ENCODE data around the gene CHN1.
A peak's percentile ranks its signal among the peaks of the same experiment; 100 is the strongest.

CHN1 gene

DNA sequence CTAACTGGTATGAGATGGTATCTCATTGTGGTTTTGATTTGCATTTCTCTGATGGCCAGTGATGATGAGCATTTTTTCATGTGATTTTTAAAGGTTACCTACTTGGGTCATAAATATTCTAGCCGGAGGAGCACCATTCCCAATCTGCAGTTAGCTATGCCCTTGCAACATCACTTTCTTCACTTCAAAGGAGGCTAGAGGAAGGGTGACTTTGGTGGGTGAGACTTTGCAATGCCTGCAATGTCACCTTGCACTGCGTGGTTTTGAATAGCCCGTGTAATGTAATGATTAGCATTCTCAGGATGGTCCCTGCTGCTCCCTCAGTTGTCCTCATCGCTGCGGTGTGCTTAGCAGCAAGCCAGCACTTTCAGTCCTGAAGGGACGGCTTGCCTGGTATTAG, 184.8 kb downstream of the CHN1 start:
- no peak for ATAC-seq

DNA sequence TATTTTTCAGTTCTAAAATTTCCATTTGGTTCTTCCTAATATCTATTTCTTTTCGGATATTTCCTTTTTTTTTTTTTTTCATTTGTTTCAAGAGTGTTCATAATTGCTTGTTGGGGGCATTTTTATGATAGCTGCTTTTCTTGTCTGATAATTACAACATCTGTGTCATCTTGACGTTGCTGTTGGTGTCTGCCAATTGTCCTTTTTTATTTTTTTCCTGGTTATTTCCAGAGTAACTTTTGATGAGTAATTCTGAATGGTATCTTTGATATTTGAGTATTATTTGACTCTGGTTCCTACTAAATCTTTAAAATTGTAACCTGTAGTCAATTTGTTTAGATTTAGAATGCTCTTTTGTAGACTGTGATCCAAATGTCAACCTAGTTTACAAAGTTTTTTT, 189.7 kb downstream of the CHN1 start:
- no peak for ATAC-seq

DNA sequence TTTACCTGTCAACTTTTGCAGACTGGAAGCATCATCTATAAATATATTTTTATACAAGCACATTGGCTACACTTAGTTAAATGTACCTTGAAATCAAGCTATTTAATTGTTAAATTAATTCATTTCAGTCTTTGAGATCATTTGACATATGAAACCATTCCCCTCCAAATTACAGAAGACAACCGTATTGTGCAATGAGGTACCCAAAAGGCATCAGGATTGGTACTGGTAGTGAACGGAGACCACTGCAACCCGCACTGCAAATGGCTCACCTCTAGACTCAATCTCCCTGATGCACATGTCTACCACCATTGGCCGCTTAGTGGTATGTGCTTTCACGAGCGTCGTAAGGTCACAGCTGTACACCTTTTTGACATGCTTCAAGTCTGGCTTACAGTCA, 193.1 kb downstream of the CHN1 start:
- ATAC-seq = no peak

DNA sequence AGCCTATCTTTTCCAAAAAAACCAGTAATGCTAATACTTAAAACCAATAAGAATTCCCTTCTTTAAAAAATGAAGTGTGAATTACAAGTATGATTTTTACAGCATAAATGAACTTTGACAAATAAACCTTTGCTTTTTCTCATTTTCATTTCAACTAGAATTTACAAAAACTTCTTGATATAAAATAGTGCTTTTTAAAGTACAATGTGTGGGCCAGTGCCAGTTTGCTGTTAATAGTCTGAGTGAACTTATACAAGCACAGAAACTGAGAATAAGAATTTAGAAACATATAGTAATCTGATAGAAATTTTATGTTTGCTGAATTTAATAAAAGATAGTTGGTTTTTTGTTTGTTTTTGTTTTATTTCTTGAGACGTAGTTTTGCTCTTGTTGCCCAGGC, 197.2 kb downstream of the CHN1 start:
- ATAC-seq = no peak

DNA sequence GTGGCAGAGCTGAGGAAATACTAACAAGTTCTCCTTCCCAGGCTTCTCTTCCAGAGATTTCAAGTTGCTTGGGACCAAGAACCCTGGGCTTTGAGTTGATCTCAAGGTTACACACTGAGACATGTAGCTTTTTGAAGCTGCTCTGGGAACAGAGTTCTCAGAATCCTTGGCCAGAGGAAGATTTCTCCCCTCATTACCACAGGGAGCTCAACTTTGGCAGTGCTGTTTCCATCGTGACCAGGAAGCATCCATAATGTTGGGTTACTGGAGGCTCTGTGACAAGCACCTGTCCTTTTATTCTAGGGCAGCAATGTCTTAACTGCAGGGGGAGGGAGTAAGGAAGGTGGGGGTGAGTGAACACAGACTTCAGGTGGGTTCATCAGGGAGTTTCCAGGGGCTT, 199.4 kb downstream of the CHN1 start:
- ATAC-seq = no peak

DNA sequence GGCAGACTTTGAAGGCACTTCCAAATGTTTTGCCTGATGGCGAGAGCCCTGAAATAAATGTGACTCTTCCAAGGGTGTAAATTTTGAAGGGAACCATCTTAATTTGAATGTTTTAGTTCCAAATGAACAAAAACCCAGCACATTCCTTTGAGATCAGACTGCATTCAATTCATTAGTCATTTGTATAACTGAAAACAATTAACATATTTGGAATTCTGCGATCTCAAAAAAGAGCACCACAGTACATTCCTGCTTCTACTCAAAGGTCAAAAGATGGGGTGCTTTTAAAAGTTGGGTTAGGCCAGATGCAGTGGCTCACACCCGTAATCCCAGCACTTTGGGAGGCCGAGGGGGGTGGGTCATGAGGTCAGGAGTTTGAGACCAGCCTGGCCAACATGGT, 202.7 kb downstream of the CHN1 start:
- no peak for ATAC-seq

DNA sequence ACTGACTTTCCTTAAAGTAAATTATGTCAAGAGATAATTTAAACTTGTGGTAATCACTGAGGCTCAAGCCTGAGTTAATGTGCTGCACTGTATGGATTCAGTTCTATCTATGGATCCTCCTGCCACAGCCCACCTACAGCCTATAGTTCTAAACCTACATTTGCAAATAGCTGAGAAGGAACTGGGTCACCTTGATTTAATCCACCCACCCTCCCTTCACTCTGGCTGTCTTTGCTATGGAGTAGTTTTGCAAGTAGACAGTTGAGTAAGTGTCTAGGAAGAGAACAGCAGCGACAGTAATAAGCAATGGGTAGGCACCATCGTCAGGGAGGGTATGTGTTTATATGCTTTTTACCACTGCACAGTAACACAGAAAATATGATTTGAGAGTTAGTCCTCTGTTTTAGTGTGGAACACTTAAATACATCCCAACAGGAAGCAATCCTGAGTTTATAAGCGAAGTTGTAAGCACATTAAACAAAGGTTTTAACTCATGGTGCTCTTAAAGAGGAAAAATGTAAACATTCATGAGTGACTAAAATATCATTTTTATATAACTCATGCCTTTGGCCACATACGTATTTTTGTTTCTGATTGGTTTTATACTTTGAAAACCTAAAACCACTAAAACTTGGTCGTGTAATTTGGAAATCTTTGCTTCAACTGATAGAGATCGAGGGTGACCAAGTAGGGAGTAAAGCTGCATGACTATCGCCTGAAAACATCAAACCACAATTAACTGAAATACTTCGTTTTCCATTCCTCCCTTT, 204.6 kb downstream of the CHN1 start:
- ATAC-seq = no peak

DNA sequence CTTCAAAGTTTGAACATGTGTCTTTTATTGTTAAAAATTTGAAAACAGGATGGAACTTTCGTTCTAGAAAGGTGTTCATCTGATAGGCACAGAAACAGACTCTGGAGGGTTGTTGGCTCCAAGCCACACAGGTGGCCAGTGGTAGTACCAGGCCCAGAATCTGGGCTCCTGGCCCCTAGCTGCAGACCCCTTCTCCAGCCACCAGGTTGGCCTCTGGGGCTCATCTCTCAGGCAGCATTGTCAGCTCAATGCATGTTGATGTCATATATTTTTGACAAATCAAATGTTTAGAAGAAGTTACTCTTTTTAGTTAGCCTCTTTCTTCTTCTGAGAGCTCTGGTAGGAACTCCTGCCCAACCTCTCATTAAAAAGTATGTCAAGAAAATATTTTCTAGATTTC, 206.4 kb downstream of the CHN1 start:
- ATAC-seq = no peak

DNA sequence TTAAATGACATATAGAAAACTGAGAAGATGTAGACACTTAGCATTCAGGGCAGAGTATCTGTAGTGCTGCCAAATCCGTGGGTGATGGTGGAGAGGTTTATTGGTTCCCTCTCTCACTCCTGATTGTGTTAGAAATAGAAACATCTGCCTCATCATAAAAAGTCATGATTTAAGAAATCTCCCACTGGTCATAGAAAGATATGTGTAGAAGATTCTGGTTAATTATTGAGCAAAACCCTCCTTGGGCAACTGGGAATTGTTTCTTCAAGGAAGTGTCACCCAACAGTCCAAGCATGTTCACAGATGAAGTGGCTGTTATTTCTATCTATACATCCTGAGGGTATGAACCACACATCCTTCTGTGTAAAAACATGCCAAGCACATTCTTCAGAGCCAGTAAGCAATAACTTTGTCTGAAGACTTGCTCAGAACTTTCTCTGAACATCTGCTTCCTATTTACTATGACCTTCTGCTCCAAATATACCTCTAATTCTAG, 207.4 kb downstream of the CHN1 start:
- no peak for ATAC-seq

DNA sequence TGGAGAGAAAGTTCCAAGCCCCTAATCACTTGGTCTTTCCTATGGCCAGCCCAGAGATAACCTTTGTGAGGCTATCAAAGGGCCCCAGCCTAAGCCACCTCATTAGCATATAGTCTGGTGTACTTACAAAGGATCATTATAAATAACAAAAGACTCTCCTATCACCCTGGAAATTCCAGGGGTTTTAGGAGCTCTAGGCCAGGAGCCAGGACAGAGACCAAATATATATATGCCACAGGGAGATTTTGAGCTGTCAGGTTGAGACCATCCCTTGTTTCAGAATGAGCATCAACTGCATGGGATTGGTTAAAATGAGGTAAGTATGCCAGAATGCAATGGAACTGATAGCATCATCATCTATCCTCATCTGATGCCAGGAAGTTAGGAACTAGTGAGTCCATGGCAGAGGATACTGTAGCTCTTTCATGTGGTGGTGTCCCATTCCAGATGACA, 208.8 kb downstream of the CHN1 start:
- no peak for ATAC-seq

DNA sequence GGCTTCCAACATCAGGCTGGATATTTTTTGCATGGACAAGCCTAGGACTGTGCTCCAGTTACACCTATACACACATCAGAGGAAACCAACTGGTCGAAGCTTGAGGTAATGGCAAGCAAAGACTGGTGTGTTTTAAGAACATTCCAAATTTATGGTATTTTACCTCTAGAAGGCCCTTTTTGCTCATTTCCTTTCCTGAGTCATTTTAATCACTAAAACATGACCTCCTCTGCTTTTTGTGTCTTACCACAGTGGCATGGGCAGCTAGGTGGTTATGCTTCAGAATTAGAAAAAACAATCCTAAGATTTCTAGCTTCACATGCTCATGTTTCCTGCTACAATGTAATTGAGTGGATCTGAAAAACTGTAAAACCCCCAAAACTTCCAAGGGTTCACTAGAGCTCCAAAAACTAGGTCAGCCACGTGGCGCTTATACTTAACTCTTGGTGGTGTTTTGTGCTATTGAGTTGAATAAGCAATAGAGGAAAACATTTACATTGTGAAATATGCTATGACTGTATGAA, 210.3 kb downstream of the CHN1 start:
- ATAC-seq = peak in 1 of 2 donors; percentile 10

DNA sequence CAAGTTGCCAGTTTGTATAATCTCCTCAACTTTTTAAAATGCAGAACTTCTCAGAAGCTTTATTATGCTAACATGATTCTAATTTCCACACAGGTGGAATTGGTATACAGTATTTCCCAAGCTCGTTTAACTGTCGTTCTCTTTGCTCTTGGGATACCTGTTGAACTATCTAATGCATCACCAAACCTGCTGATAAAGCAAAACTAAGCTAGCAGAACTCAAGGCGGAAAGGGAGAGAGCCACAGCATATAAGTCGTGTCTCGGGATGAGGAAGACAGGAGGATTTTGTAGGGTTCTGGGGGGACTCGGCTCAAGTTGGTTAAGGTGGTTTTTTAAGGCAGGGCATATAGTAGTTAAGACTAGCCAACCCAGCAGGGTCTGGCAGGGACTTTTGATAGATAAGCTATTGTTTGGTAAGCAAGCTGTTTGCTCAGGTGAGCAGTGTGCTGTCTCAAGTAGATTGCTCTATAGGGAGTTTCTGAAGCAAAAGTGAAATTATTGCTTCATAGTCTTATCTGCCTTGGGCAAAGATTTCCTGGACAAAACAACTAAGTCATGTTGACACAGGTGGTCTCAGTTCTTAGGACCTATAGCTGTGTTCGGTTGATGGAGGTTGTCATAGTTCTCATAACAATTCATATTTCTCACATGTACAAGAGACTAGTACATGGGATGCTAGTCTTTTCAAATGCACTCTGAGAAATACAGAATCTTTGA, 212.7 kb downstream of the CHN1 start:
- no peak for ATAC-seq

DNA sequence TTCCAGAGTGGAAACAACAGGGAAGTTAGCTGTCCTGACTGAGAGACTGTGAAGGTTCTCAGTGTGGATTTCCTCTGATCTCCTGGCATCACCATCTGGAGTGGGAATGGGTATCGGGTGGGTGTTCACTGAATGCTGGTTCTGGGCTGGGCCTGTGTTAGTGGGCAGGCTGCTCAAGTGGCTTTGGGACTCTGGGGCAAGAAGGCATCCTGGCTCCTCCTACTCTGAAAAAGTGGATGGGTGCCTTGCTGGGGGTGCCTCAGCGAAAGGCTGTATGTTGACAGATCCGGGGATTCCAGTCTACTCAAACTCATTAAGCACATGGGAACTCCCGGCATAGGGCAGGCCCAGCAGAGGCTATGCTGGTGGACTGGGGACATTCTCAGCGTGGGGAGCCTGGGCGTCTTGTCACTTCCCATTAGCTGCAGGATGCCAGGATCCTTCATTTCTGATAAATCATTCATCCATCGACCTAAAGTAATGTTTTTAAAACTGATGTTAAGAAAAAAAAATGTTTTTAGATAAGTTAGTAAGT, 213.4 kb downstream of the CHN1 start:
- no peak for ATAC-seq

DNA sequence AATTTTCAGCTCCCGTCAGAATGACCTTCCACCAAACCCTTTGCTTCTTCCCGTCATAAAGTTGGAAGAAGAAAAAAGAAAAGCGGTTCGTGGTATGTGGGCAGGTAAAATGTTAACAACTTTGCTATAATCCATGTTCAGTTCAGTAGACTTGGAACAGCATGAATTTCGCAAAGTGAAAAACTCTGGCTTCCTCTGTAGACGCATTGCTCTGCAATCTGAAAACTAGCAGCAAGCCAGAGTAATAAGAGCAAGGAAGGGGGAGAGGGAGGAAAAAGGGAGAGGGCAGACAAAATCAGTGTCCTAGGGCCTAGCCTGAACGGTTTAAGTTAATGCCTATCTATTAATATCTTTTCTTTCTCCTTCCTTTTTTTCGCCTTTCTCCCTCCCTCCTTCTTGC, 214.2 kb downstream of the CHN1 start:
- no peak for ATAC-seq

DNA sequence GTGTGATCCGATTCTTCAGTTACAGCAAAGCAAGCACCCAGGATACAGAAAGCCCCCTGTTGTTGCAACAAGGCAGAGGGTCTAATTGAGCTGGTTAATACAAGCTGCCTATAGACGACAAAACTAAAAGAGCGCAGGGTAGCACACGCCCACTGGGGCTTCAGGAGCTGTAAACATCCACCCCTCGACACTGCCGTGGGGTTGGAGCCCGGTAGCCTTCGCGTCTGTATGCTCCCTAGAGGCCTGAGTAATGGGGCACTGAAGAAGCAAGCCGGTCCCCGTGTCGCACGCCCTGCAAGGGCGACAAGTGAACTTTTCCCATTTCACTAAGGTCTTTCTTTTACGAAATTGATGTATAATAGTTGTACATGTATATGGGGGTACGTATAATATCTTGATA, 216.2 kb downstream of the CHN1 start:
- no peak for ATAC-seq

DNA sequence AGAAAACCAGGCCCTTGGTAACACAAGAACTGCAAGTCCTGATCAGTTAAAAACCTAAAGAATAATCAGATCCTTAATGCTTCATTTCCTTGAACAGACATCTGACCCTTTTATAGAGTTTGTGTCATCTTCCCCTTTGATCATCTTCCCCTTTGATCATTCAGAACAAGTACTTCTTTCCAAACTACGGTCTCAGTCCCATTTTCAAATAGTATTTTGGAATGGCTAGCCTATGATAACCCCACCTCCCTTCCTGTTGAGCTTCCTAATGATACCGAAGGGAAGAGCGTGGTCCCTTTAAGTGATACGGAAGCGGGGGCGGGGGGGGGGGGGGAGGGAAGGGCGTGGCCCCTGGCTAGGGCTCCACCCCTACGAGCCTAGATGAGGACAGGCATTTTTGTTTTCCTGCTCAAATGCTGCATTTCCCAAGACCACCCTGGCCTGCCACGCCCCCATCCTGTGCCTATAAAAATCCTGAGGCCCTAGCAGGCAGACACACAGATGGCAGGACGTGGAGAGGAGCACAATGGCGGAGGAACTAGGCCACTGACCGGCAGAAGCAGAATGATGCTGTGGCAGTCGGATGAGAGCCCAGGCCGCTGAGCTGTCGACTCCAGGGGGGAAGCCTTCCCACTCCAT, 216.8 kb downstream of the CHN1 start:
- no peak for ATAC-seq

DNA sequence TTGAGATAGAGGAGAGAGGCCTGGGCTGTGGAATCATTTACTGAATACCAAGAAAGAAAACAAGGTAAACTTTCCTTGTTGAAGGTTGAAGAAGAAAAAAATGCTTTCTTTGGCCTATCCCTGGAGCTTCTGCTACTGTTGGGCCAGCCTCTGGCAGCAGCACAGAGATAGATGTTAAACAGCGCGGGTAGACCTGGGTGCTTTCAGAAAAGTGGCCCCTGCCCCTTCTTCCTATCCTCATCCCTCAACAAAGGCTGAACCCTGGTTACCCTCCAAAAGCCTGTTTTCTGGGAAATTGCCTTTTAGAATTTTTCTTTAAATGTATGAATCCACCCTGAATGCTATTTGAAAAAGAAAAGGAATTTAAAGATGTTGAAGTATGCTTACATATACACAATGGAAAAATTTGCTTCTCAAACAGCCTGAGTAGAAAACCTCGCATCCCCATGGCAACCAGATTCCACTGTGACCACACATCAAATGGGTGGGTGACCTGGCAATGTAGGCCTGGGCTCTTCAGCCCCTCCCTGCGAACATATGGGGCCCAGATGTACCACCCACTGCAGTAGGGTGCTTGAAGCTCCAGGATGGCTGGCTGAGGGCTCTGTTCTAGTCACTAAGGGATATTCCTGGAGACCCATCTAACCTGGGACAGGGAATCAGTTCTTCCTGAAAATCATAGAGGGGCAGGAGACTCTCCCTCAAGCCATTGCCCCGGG, 217.5 kb downstream of the CHN1 start:
- no peak for ATAC-seq

DNA sequence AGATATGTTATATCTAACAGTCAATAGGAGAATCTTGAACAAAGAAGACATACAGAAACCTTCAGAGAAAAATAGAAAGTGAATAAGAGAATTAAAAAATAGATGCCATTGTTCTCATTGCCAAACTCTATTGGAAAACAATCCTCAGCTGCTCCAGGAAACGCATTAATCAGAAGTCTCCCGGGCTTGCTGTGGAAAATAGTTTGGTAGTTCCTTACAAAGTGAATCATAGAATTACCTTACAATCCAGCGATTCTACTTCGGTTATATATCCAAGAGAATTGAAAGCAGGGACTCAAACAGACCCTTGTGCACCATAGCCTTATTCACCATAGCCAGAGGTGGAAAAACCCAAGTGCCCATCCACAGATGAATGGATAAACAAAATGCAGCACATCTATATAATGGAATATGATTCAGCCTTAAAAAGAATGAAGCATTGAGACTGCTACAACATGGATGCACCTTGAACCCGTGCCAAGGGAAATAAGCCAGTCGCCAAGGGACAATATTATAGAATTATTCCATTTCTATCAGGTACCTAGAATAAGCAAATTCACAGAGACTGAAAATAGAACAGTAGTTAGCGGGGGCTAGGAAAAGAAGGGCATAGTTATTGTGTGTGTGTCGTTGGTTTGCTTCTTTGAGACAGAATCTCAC, 219.0 kb downstream of the CHN1 start:
- no peak for ATAC-seq

DNA sequence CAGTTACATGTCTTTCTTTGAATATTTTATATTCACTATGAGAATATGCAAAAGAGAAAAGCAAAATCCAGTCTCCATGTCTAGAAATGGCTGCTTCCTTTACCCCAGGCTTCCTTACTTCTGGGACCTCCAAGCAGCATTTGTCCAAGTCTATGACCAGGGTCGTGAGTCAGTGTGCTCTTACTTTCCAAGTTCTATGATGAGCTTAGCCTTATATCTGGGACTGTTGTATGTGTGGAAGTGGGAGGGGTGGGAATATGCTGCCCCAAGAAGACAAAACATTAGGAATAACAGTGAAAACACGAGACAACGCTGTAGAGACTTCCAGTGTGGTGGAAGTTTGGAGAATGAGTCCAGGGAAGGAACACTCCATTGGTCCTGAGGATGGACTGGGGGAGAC, 219.7 kb downstream of the CHN1 start:
- ATAC-seq = no peak

DNA sequence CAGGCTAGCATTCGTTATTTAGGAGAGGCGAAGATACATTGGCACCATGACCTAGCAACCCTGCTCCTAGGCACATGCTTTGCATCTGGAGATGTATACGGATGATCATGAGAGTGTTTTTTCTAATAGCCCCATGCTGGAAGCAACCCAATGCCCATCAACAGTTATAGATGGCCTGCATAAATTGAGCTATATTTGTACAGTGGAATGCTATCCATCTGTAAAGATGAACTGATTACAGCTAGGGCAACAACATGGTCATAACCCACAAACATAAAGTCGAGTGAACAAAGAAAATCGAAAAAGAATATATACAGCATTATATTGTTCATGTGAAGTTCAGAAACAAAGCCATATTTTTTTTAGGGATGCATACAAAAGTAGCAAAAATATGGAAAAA, 220.3 kb downstream of the CHN1 start:
- ATAC-seq = no peak

DNA sequence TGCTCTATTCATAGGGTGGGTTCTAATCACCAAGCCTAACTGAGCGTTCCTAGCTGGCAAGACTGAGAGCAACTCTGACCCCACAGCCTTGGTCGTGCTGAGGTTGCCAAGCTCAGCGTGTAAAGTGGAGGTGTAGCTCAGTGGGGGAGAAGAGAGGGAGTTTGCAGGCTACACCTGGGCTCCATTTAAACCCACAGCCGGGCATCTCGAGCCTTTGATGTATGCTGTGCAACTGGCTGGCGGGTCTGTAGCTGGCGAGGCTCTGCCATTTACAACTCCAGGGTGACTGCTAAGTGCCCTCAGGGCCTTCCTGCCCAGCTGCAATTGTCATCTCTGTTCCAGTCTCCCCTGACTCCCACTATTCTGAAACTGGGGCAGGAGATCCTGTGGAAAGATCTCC, 220.9 kb downstream of the CHN1 start:
- ATAC-seq = no peak

DNA sequence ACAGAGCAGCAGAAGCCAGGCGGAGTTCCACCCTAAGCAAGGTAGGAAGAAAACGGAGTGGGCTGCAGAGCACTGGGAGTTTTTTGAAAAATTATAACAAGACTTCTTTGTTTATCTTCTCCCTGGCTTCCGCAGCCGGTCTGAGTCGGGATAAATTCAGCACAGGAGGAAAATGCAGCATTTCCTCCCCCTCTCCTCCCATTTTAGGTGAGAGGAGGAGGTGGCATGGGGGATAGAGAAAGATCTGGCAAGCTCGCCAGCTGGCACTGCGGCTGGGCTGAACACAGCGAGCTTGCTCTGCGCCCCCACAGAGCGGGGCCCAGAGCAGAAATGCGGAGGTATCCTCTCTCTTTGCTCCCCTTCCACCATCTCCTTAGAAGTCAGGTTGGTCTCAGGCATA, 223.2 kb downstream of the CHN1 start:
- no peak for ATAC-seq
